Choroid plexus epithelial cell (primary cell): ENCODE data around the gene OR5AL1.

Experiments
- DNase-seq: peaks from one replicate; pipeline ENCODE4 v3.0.0-alpha.2; 2010; ENCODE audit warnings: low read depth
- H3K4me3 ChIP-seq: 2 replicates; pipeline ENCODE4 v1.5.1; 2011; ENCODE audit warnings: low read depth, mild to moderate bottlenecking, control low read depth, low read length, moderate library complexity
- CTCF ChIP-seq: conservative IDR thresholded peaks from 2 replicates; pipeline ENCODE4 v1.5.1; 2011; ENCODE audit warnings: low read depth, mild to moderate bottlenecking, control low read depth, inconsistent platforms, low read length, moderate library complexity

OR5AL1 gene

DNA sequence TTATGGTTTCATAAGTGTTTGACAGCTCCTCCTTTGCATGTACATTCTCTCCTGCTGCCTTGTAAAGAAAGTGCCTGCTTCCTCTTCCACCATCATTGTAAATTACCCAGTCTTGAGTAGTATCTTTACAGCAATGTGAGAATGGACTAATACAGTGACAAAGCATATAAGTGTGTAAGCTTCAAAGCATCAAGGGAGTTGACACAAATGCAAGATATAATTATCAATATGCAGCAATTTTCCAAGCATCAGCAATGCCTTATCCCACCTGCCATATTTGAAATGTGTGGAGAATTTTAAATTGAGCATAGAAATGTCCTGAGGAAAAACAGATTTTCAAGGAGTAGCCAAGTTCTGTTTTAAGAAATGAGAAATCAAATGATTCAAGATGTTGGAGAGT is 1.7 kb upstream of the OR5AL1 start:
- TF ChIP-seq CTCF, result no peak
- DNase-seq, result no peak
- H3K4me3 ChIP-seq, result no peak overlapping the region

DNA sequence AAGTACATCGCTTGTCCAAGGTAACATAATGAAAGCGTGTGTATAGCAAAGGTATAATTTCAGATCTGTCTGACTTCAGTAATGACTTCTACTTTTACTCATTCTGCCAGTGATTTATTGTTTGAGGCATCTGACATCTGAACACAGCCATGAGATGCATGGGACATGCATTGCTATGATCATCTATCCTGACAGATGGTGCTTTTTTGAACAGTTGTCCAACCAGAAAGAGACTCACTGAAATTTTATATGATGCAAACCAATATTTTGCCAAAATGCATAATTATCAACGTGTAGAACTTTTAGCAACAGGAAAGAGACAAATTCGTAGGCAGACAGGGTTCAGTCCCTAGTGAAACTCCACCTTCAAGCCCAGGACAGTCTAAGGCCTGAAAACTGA is 41.0 kb downstream of the OR5AL1 start:
- no peak overlapping the region for H3K4me3 ChIP-seq
- TF ChIP-seq CTCF, result no peak
- no peak for DNase-seq

- no peak for DNase-seq
- TF ChIP-seq CTCF, result no peak
- no peak overlapping the region for H3K4me3 ChIP-seq
Measured at GRCh38 chr11:56457076-56457475, 44.6 kb downstream of the OR5AL1 start.
